GM19193 (cell line): ENCODE measurements around the gene C2.

Source experiments
- POLR2A ChIP-seq: IDR thresholded peaks from 4 replicates; pipeline ENCODE4 v1.6.1; 2011; ENCODE audit not compliant: insufficient read depth, insufficient read length; ENCODE audit errors: extremely low read depth

Gene C2

GRCh38 chr6:31911826-31912585 is 15.5 kb upstream of the C2 start:
- TF ChIP-seq POLR2A = no peak

GRCh38 chr6:31915351-31915750 is 12.2 kb upstream of the C2 start:
- TF ChIP-seq POLR2A = no peak

GRCh38 chr6:31915756-31916155 is 11.8 kb upstream of the C2 start:
- TF ChIP-seq POLR2A = no peak

- TF ChIP-seq POLR2A = no peak
These were observed 9.3 kb upstream of the C2 start for GRCh38 chr6:31918069-31918720.

GRCh38 chr6:31919624-31920303 is 7.8 kb upstream of the C2 start:
- no peak for TF ChIP-seq POLR2A

- TF ChIP-seq POLR2A = no peak
These were observed 6.7 kb upstream of the C2 start for GRCh38 chr6:31920811-31921210.

GRCh38 chr6:31922942-31923341 is 4.6 kb upstream of the C2 start:
- no peak for TF ChIP-seq POLR2A

- TF ChIP-seq POLR2A = no peak
These were observed 550 bp downstream of the C2 start for GRCh38 chr6:31927863-31928671.

GRCh38 chr6:31928672-31928939 is 1.1 kb downstream of the C2 start:
- TF ChIP-seq POLR2A = no peak

GRCh38 chr6:31930962-31931361 is 3.4 kb downstream of the C2 start:
- no peak for TF ChIP-seq POLR2A

- TF ChIP-seq POLR2A = no peak
These were observed 6.0 kb downstream of the C2 start for GRCh38 chr6:31933537-31933936.

- TF ChIP-seq POLR2A = no peak
These were observed 7.5 kb downstream of the C2 start for GRCh38 chr6:31935021-31935420.

- TF ChIP-seq POLR2A = no peak
These were observed 8.3 kb downstream of the C2 start for GRCh38 chr6:31935823-31936222.

- TF ChIP-seq POLR2A = no peak
These were observed 12.7 kb downstream of the C2 start for GRCh38 chr6:31940256-31940664.

GRCh38 chr6:31943742-31944141 is 16.2 kb downstream of the C2 start:
- no peak for TF ChIP-seq POLR2A

- no peak for TF ChIP-seq POLR2A
These were observed 17.6 kb downstream of the C2 start for GRCh38 chr6:31945154-31945506.
